Right hindlimb (tissue), 1 donor: ENCODE measurements around the gene DEF6.

Source experiments
- DNase-seq: peaks from one replicate; pipeline ENCODE4 v3.0.0-alpha.2; 2018

The DEF6 gene

GRCh38 chr6:35351422-35351821 is 53.8 kb downstream of the DEF6 start:
- no peak for DNase-seq

GRCh38 chr6:35352735-35353134 is 55.1 kb downstream of the DEF6 start:
- no peak for DNase-seq

GRCh38 chr6:35354361-35355135 is 56.9 kb downstream of the DEF6 start:
- no peak for DNase-seq

GRCh38 chr6:35356391-35356790 is 58.8 kb downstream of the DEF6 start:
- no peak for DNase-seq

- no peak for DNase-seq
Observed at GRCh38 chr6:35357677-35358076, 60.1 kb downstream of the DEF6 start.

- DNase-seq: peak; percentile 47
Observed at GRCh38 chr6:35358086-35358485, 60.5 kb downstream of the DEF6 start.

GRCh38 chr6:35359346-35359743 is 61.7 kb downstream of the DEF6 start:
- no peak for DNase-seq

GRCh38 chr6:35359744-35360348 is 62.2 kb downstream of the DEF6 start:
- peak; percentile 40 for DNase-seq

GRCh38 chr6:35360349-35361138 is 62.9 kb downstream of the DEF6 start:
- peak; percentile 67 for DNase-seq

- no peak for DNase-seq
Observed at GRCh38 chr6:35362200-35362599, 64.6 kb downstream of the DEF6 start.

- DNase-seq: peak; percentile 71
Observed at GRCh38 chr6:35363293-35363750, 65.7 kb downstream of the DEF6 start.

GRCh38 chr6:35365594-35366203 is 68.1 kb downstream of the DEF6 start:
- DNase-seq: no peak

- DNase-seq: no peak
Observed at GRCh38 chr6:35366204-35366596, 68.6 kb downstream of the DEF6 start.

GRCh38 chr6:35367646-35368037 is 70.0 kb downstream of the DEF6 start:
- no peak for DNase-seq

- no peak for DNase-seq
Observed at GRCh38 chr6:35368038-35368887, 70.6 kb downstream of the DEF6 start.

GRCh38 chr6:35370124-35370741 is 72.6 kb downstream of the DEF6 start:
- DNase-seq: peak; percentile 56

GRCh38 chr6:35370785-35371493 is 73.3 kb downstream of the DEF6 start:
- DNase-seq: no peak
